Measurements from ENCODE around the gene MYO5A. TPM values are rescaled to one million over a fixed set of nuclear protein-coding genes. Genes with fewer than 3 reads are reported as not detected.

Gene MYO5A
- polyA plus RNA-seq, 1 donor (not counting 4 experiments of a cell fraction or from before 2014, with no cell fraction given), result 53.8 TPM

- Histone ChIP-seq H3K4me1 (ENCODE audit: control insufficient read depth, extremely low read depth, insufficient read depth, low read length) (peaks cover 2% of the 10 kb centered on the region), H3K9me1 (ENCODE audit: control insufficient read depth, extremely low read depth, insufficient read depth, low read length) (no peaks in the 10 kb centered on the region), H3K4me2 (ENCODE audit: control insufficient read depth, extremely low read depth, insufficient read depth, low read depth, low read length) (no peak overlapping the region), H3K79me2 (ENCODE audit: control insufficient read depth, insufficient read depth, low read length) (no peaks in the 10 kb centered on the region), H3K4me3 (ENCODE audit: control insufficient read depth in 2 of 3, extremely low read depth in 1 of 3, insufficient read depth in 2 of 3, low read depth in 1 of 3, low read length in 3 of 3) (no peak overlapping the region), H2AFZ (ENCODE audit: control insufficient read depth, low read length) (no peak overlapping the region), H3K27me3 (ENCODE audit: control insufficient read depth, extremely low read depth, insufficient read depth, low read length) (no peaks in the 10 kb centered on the region), H3K27ac (ENCODE audit: control insufficient read depth, insufficient read depth, low read length) (no peak overlapping the region), H3K36me3 (ENCODE audit: control insufficient read depth in 2 of 2, extremely low read depth in 1 of 2, insufficient read depth in 2 of 2, low read length in 2 of 2) (no peaks in the 10 kb centered on the region), H4K20me1 (ENCODE audit: control insufficient read depth, extremely low read depth, insufficient read depth, low read length) (no peaks in the 10 kb centered on the region), H3K9ac (ENCODE audit: control insufficient read depth, extremely low read depth, insufficient read depth, low read length) (no peak overlapping the region), H3K9me3 (ENCODE audit: control insufficient read depth, low read depth, low read length) (no peaks in the 10 kb centered on the region)
- DNase-seq (ENCODE audit: low read depth, low spot score), result no peak
- dilution Hi-C loops (cut with MboI; ENCODE audit: extremely low pct_ligation_motif_present, low sequenced_read_pairs), result no loop called here
- TF ChIP-seq EZH2 (IDR thresholded peaks at IDR 0.05; ENCODE audit: low read length), result no peak
- no peak for TF ChIP-seq CTCF (optimal IDR thresholded peaks at IDR 0.05 in 1 of 3, IDR thresholded peaks at IDR 0.05 in 1 of 3, conservative IDR thresholded peaks at IDR 0.05 in 1 of 3; ENCODE audit: extremely low read depth in 1 of 3, insufficient read depth in 2 of 3, low read length in 3 of 3)
- no peak for FAIRE-seq
These were observed 247.3 kb downstream of the MYO5A start for GRCh38 chr15:52281085-52282035.

DNA sequence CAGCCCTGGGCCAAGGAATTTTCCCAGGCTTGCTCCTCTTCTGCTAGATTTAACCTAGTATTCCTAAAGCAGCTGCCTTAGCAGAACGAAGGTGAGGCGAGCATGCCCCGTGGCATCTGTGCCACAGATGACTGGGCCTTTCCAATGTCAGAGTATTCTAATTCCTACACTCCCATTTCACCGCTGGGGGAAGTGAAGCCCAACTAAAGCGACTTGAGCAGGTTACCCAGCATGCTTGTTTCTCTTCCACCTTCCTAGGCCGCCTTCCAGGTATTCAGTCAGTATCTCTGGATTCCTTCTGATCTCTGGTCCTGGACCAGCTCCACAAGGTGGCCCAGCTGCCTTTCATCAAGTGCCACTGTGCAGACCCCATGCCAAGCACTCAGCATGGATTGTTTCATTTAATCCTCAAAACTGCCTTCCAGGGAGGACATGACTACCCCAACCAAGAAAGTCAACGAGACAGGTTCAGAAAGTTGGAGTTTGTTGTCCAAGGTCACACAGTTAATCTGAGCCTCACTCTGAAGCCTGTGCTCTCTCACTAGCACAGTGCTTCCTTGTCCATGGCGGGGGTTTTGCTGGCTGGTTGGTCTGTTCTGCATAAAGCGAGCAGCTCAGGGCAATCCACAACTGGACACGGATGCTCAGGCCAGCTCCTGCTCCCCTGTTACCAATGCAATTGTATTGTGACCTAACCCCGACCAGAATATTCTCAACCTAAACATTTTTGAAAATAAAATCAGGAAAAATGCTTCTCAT is 248.2 kb downstream of the MYO5A start:
- Histone ChIP-seq H4K20me1 (ENCODE audit: control insufficient read depth, extremely low read depth, insufficient read depth, low read length) (no peaks in the 10 kb centered on the region), H3K27me3 (ENCODE audit: control insufficient read depth, extremely low read depth, insufficient read depth, low read length) (no peaks in the 10 kb centered on the region), H3K4me2 (ENCODE audit: control insufficient read depth, extremely low read depth, insufficient read depth, low read depth, low read length) (no peak overlapping the region), H2AFZ (ENCODE audit: control insufficient read depth, low read length) (no peak overlapping the region), H3K36me3 (ENCODE audit: control insufficient read depth in 2 of 2, extremely low read depth in 1 of 2, insufficient read depth in 2 of 2, low read length in 2 of 2) (no peaks in the 10 kb centered on the region), H3K4me3 (ENCODE audit: control insufficient read depth in 2 of 3, extremely low read depth in 1 of 3, insufficient read depth in 2 of 3, low read depth in 1 of 3, low read length in 3 of 3) (no peak overlapping the region), H3K9me3 (ENCODE audit: control insufficient read depth, low read depth, low read length) (no peaks in the 10 kb centered on the region), H3K27ac (ENCODE audit: control insufficient read depth, insufficient read depth, low read length) (no peak overlapping the region), H3K9me1 (ENCODE audit: control insufficient read depth, extremely low read depth, insufficient read depth, low read length) (no peaks in the 10 kb centered on the region), H3K9ac (ENCODE audit: control insufficient read depth, extremely low read depth, insufficient read depth, low read length) (no peak overlapping the region), H3K4me1 (ENCODE audit: control insufficient read depth, extremely low read depth, insufficient read depth, low read length) (peaks cover 2% of the 10 kb centered on the region), H3K79me2 (ENCODE audit: control insufficient read depth, insufficient read depth, low read length) (no peaks in the 10 kb centered on the region)
- dilution Hi-C loops (cut with MboI; ENCODE audit: extremely low pct_ligation_motif_present, low sequenced_read_pairs), result no loop called here
- FAIRE-seq, result no peak
- DNase-seq (ENCODE audit: low read depth, low spot score), result no peak
- no peak for TF ChIP-seq CTCF (optimal IDR thresholded peaks at IDR 0.05 in 1 of 3, IDR thresholded peaks at IDR 0.05 in 1 of 3, conservative IDR thresholded peaks at IDR 0.05 in 1 of 3; ENCODE audit: extremely low read depth in 1 of 3, insufficient read depth in 2 of 3, low read length in 3 of 3)
- TF ChIP-seq EZH2 (IDR thresholded peaks at IDR 0.05; ENCODE audit: low read length), result no peak
